T-helper 17 cell (primary cell): ENCODE results near the gene PVR. TPM values are rescaled to one million over a fixed set of nuclear protein-coding genes. Genes with fewer than 3 reads are reported as not detected.
"Not testable (repeated sequence)": the region's sequence is repeated elsewhere in the genome, so short reads cannot be mapped to it uniquely, and the experiment has no call there.

ENCODE experiments used
- ATAC-seq: fragments of 150-1000 bp; cut with Tn5 transposase; 2 replicates; pipeline ENCODE4 v1.10.0; 2021; ENCODE audit warnings: mild to moderate bottlenecking, moderate library complexity
- DNase-seq, 3 donors: peaks; one replicate each; pipeline versions ENCODE4 v3.0.0 to v3.0.0-alpha.2; 2020 to 2021
- H3K9me3 ChIP-seq: one replicate; pipeline ENCODE4 v1.7.0; 2013; ENCODE audit warnings: low read length, mild to moderate bottlenecking; ENCODE audit not compliant: control insufficient read depth, poor library complexity, severe bottlenecking
- H3K27ac Mint-ChIP-seq: one replicate; pipeline ENCODE4 v1.8.0; 2022; ENCODE audit warnings: mild to moderate bottlenecking, moderate library complexity, mixed read lengths
- H3K27me3 Mint-ChIP-seq: one replicate; pipeline ENCODE4 v1.8.0; 2022; ENCODE audit warnings: mixed read lengths
- H3K36me3 Mint-ChIP-seq: one replicate; pipeline ENCODE4 v1.8.0; 2022; ENCODE audit warnings: low read depth, mixed read lengths
- H3K4me1 Mint-ChIP-seq: one replicate; pipeline ENCODE4 v1.8.0; 2022; ENCODE audit warnings: mild to moderate bottlenecking, mixed read lengths
- H3K4me3 Mint-ChIP-seq: one replicate; pipeline ENCODE4 v1.8.0; 2022; ENCODE audit warnings: mild to moderate bottlenecking, moderate library complexity, mixed read lengths
- total RNA-seq, 4 donors: library from RNA in 2 of 4; stranded (reverse) in 2 of 4; gene quantifications; one replicate each; pipeline ENCODE4 v1.2.3 and lab custom pipeline; 2022 to 2026

PVR gene
- total RNA-seq, 2 donors from 2014 or later, result 0.70 to 0.94 TPM

- Mint-ChIP-seq H3K27me3 (peaks cover 30% of the 10 kb centered on the region), H3K27ac (no peak overlapping the region), H3K4me1 (peaks cover 6% of the 10 kb centered on the region), H3K4me3 (no peak overlapping the region), H3K36me3 (peaks cover 4% of the 10 kb centered on the region)
- no peak for ATAC-seq
- no peaks in the 10 kb centered on the region for H3K9me3 ChIP-seq
- no peak for DNase-seq
Measured at GRCh38 chr19:44681992-44682790, 38.5 kb downstream of the PVR start.

- Mint-ChIP-seq H3K27ac (no peak overlapping the region), H3K4me1 (peaks cover 6% of the 10 kb centered on the region), H3K27me3 (peaks cover 33% of the 10 kb centered on the region), H3K36me3 (peaks cover 4% of the 10 kb centered on the region), H3K4me3 (peak overlapping the region; percentile 49)
- DNase-seq (no peak), ATAC-seq (no peak)
- H3K9me3 ChIP-seq, result no peaks in the 10 kb centered on the region
Measured at GRCh38 chr19:44682807-44683206, 39.1 kb downstream of the PVR start.

- no peaks in the 10 kb centered on the region for H3K9me3 ChIP-seq
- ATAC-seq (no peak), DNase-seq (no peak)
- H3K4me1 Mint-ChIP-seq, result peaks cover 6% of the 10 kb centered on the region
- H3K27me3 Mint-ChIP-seq, result peaks cover 35% of the 10 kb centered on the region
- H3K27ac Mint-ChIP-seq, result no peak overlapping the region
- peaks cover 4% of the 10 kb centered on the region for H3K36me3 Mint-ChIP-seq
- no peak overlapping the region for H3K4me3 Mint-ChIP-seq
Measured at GRCh38 chr19:44683434-44684210, 39.9 kb downstream of the PVR start.

- Mint-ChIP-seq H3K27me3 (peaks cover 35% of the 10 kb centered on the region), H3K4me1 (peaks cover 11% of the 10 kb centered on the region)
- H3K36me3 Mint-ChIP-seq, H3K4me3 Mint-ChIP-seq, H3K27ac Mint-ChIP-seq, DNase-seq, H3K9me3 ChIP-seq, ATAC-seq: not testable (repeated sequence)
Measured at GRCh38 chr19:44684396-44684795, 40.7 kb downstream of the PVR start.

- DNase-seq (no peak), ATAC-seq (no peak)
- Mint-ChIP-seq H3K27me3 (peaks cover 34% of the 10 kb centered on the region), H3K27ac (no peak overlapping the region), H3K36me3 (peaks cover 4% of the 10 kb centered on the region), H3K4me3 (no peak overlapping the region), H3K4me1 (peaks cover 19% of the 10 kb centered on the region)
- H3K9me3 ChIP-seq, result no peaks in the 10 kb centered on the region
Measured at GRCh38 chr19:44684892-44685863, 41.5 kb downstream of the PVR start.

- no peak for ATAC-seq
Measured at GRCh38 chr19:44685877-44686276, 42.2 kb downstream of the PVR start.

GRCh38 chr19:44686896-44687295, 43.2 kb downstream of the PVR start:
- ATAC-seq, result no peak
- no peaks in the 10 kb centered on the region for H3K9me3 ChIP-seq
- Mint-ChIP-seq H3K4me1 (peaks cover 20% of the 10 kb centered on the region), H3K4me3 (no peak overlapping the region), H3K27ac (peak overlapping the region; percentile 75), H3K36me3 (peaks cover 4% of the 10 kb centered on the region), H3K27me3 (peaks cover 29% of the 10 kb centered on the region)
- DNase-seq, result no peak

More at GRCh38 chr19:44685877-44686276, 42.2 kb downstream of the PVR start:
- H3K27me3 Mint-ChIP-seq, result peaks cover 29% of the 10 kb centered on the region
- peaks cover 4% of the 10 kb centered on the region for H3K36me3 Mint-ChIP-seq
- no peak for DNase-seq
- no peak overlapping the region for H3K27ac Mint-ChIP-seq
- no peaks in the 10 kb centered on the region for H3K9me3 ChIP-seq
- H3K4me1 Mint-ChIP-seq, result peaks cover 19% of the 10 kb centered on the region
- no peak overlapping the region for H3K4me3 Mint-ChIP-seq

GRCh38 chr19:44687888-44688287, 44.2 kb downstream of the PVR start:
- Mint-ChIP-seq H3K4me3 (no peak overlapping the region), H3K4me1 (peaks cover 27% of the 10 kb centered on the region), H3K27ac (no peak overlapping the region), H3K36me3 (peaks cover 3% of the 10 kb centered on the region), H3K27me3 (peaks cover 28% of the 10 kb centered on the region)
- ATAC-seq (no peak), DNase-seq (no peak)
- no peaks in the 10 kb centered on the region for H3K9me3 ChIP-seq

GRCh38 chr19:44689290-44690130, 45.8 kb downstream of the PVR start:
- H3K27ac Mint-ChIP-seq, result peak overlapping the region; percentile 78
- H3K27me3 Mint-ChIP-seq, result peaks cover 21% of the 10 kb centered on the region
- peak; percentile 55 to 73 (median 65) for DNase-seq

GRCh38 chr19:44690131-44690440, 46.4 kb downstream of the PVR start:
- Mint-ChIP-seq H3K27me3 (peaks cover 15% of the 10 kb centered on the region), H3K36me3 (no peaks in the 10 kb centered on the region)
- ATAC-seq, result no peak

More at GRCh38 chr19:44689290-44690130, 45.8 kb downstream of the PVR start:
- no peak overlapping the region for H3K4me3 Mint-ChIP-seq
- peak; percentile 48 for ATAC-seq
- peaks cover 30% of the 10 kb centered on the region for H3K4me1 Mint-ChIP-seq
- no peaks in the 10 kb centered on the region for H3K36me3 Mint-ChIP-seq
- no peaks in the 10 kb centered on the region for H3K9me3 ChIP-seq

GRCh38 chr19:44692379-44692721, 48.6 kb downstream of the PVR start:
- H3K27ac Mint-ChIP-seq, result peak overlapping the region; percentile 96
- peaks cover 4% of the 10 kb centered on the region for H3K36me3 Mint-ChIP-seq
- peaks cover 31% of the 10 kb centered on the region for H3K4me1 Mint-ChIP-seq
- peak; percentile 63 for ATAC-seq
- DNase-seq, result no peak
- H3K9me3 ChIP-seq, result no peaks in the 10 kb centered on the region
- H3K4me3 Mint-ChIP-seq, result peak overlapping the region; percentile 78
- H3K27me3 Mint-ChIP-seq, result peaks cover 6% of the 10 kb centered on the region

More at GRCh38 chr19:44690131-44690440, 46.4 kb downstream of the PVR start:
- Mint-ChIP-seq H3K4me3 (no peak overlapping the region), H3K4me1 (peaks cover 28% of the 10 kb centered on the region), H3K27ac (peak overlapping the region; percentile 78)
- no peaks in the 10 kb centered on the region for H3K9me3 ChIP-seq
- no peak for DNase-seq

GRCh38 chr19:44694184-44694579, 50.5 kb downstream of the PVR start:
- Mint-ChIP-seq H3K4me1 (peaks cover 28% of the 10 kb centered on the region), H3K36me3 (peaks cover 4% of the 10 kb centered on the region), H3K27ac (peak overlapping the region; percentile 88), H3K27me3 (peaks cover 12% of the 10 kb centered on the region), H3K4me3 (peak overlapping the region; percentile 64)
- ATAC-seq, result no peak
- no peak for DNase-seq
- no peaks in the 10 kb centered on the region for H3K9me3 ChIP-seq
